Esophagus muscularis mucosa (tissue), 3 donors: Measurements from ENCODE around the gene TMEM161A.

Experiments used
- CTCF ChIP-seq, 3 experiments: fragments of 200-600 bp in 2 of 3; fragments of 450-650 bp in 1 of 3; sonication (generic) in 2 of 3; IDR thresholded peaks; one replicate each; pipeline ENCODE4 v1.5.1; 2017 to 2019; ENCODE audit warnings: antibody characterized with exemption in 3 of 3, mild to moderate bottlenecking in 2 of 3, moderate library complexity in 1 of 3
- POLR2A ChIP-seq: fragments of 450-650 bp; IDR thresholded peaks from one replicate; pipeline ENCODE4 v1.6.1; 2017; ENCODE audit warnings: antibody characterized with exemption, moderate library complexity, mild to moderate bottlenecking, low read depth

- TF ChIP-seq POLR2A (no peak), CTCF (IDR thresholded peaks at IDR 0.05) (no peak)
These were observed 12.2 kb downstream of the TMEM161A start for GRCh38 chr19:19126102-19126501.
